Liver (tissue), 3 donors: ENCODE measurements around the gene CIZ1.
"Not testable (repeated sequence)": the region's sequence is repeated elsewhere in the genome, so short reads cannot be mapped to it uniquely, and the experiment has no call there.

Experiments used
- EGR1 ChIP-seq, 2 donors: IDR thresholded peaks; 2 replicates each; pipeline ENCODE4 v1.6.1; 2016 to 2018; ENCODE audit warnings: antibody characterized with exemption in 2 of 2, low read depth in 2 of 2
- FOXA1 ChIP-seq: IDR thresholded peaks from 2 replicates; pipeline ENCODE4 v1.6.1; 2016; ENCODE audit warnings: antibody characterized with exemption
- RAD21 ChIP-seq, 2 donors: IDR thresholded peaks; 2 replicates each; pipeline ENCODE4 v1.6.1; 2016; ENCODE audit warnings: antibody characterized with exemption in 2 of 2, mild to moderate bottlenecking in 2 of 2
- RXRA ChIP-seq, 2 donors: IDR thresholded peaks; 2 replicates each; pipeline ENCODE4 v1.6.1; 2017 to 2018; ENCODE audit warnings: antibody characterized with exemption in 2 of 2, mild to moderate bottlenecking in 1 of 2
- SP1 ChIP-seq: IDR thresholded peaks from 2 replicates; pipeline ENCODE4 v1.6.1; 2018; ENCODE audit warnings: antibody characterized with exemption, mild to moderate bottlenecking
- TAF1 ChIP-seq: conservative IDR thresholded peaks from 2 replicates; pipeline ENCODE4 v1.6.1; 2016; ENCODE audit warnings: antibody characterized with exemption, mild to moderate bottlenecking
- TF ChIP-seq, protein P1 (sequence below): fragments of 150-350 bp; IDR thresholded peaks from 2 replicates; pipeline ENCODE4 v1.5.1; 2017; ENCODE audit warnings: improper control_type of control experiment, low read depth, low read length; ENCODE audit not compliant: missing input control
- TF ChIP-seq, protein P2 (sequence below): IDR thresholded peaks from 2 replicates; pipeline ENCODE4 v1.6.1; 2016; ENCODE audit warnings: antibody characterized with exemption
- TF ChIP-seq, protein P3 (sequence below): IDR thresholded peaks from 2 replicates; pipeline ENCODE4 v1.6.1; 2016; ENCODE audit warnings: antibody characterized with exemption
- TF ChIP-seq, protein P4 (sequence below): IDR thresholded peaks from 2 replicates; pipeline ENCODE4 v1.6.1; 2016; ENCODE audit warnings: antibody characterized with exemption
- TF ChIP-seq, protein P5 (sequence below): IDR thresholded peaks from 2 replicates; pipeline ENCODE4 v1.6.1; 2016; ENCODE audit warnings: antibody characterized with exemption, mild to moderate bottlenecking
- donor health status: healthy.
- donor health status: healthy.

DNA sequence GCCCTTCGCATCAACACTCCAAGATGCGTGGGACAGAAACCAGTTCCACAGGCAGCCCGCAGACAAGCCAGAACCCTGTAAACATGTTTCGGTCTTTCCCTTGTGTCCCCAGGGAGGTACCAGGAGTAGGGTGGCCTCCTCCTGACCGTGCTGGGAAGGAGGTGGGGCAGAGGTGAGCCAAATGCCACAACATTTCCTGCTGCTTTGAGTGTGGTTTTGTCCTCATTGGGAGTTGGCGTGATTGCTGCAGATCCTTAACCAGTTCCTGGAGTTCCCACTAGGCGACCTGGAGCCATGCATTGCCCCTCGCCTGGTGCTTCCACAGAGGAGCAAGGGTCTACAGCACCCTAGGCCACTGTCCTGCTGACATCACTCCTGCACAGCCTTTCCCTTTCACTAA lies 55.8 kb downstream of the CIZ1 start:
- TF ChIP-seq EGR1 (IDR thresholded peaks at IDR 0.05; ENCODE audit: low read depth in 2 of 2); RAD21 (IDR thresholded peaks at IDR 0.05); RXRA (IDR thresholded peaks at IDR 0.05); SP1; TAF1; FOXA1: not testable (repeated sequence)
- TF ChIP-seq, protein P1, sequence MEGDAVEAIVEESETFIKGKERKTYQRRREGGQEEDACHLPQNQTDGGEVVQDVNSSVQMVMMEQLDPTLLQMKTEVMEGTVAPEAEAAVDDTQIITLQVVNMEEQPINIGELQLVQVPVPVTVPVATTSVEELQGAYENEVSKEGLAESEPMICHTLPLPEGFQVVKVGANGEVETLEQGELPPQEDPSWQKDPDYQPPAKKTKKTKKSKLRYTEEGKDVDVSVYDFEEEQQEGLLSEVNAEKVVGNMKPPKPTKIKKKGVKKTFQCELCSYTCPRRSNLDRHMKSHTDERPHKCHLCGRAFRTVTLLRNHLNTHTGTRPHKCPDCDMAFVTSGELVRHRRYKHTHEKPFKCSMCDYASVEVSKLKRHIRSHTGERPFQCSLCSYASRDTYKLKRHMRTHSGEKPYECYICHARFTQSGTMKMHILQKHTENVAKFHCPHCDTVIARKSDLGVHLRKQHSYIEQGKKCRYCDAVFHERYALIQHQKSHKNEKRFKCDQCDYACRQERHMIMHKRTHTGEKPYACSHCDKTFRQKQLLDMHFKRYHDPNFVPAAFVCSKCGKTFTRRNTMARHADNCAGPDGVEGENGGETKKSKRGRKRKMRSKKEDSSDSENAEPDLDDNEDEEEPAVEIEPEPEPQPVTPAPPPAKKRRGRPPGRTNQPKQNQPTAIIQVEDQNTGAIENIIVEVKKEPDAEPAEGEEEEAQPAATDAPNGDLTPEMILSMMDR: not testable (repeated sequence)
- TF ChIP-seq, protein P2, sequence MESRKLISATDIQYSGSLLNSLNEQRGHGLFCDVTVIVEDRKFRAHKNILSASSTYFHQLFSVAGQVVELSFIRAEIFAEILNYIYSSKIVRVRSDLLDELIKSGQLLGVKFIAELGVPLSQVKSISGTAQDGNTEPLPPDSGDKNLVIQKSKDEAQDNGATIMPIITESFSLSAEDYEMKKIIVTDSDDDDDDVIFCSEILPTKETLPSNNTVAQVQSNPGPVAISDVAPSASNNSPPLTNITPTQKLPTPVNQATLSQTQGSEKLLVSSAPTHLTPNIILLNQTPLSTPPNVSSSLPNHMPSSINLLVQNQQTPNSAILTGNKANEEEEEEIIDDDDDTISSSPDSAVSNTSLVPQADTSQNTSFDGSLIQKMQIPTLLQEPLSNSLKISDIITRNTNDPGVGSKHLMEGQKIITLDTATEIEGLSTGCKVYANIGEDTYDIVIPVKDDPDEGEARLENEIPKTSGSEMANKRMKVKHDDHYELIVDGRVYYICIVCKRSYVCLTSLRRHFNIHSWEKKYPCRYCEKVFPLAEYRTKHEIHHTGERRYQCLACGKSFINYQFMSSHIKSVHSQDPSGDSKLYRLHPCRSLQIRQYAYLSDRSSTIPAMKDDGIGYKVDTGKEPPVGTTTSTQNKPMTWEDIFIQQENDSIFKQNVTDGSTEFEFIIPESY: not testable (repeated sequence)
- TF ChIP-seq, protein P3, sequence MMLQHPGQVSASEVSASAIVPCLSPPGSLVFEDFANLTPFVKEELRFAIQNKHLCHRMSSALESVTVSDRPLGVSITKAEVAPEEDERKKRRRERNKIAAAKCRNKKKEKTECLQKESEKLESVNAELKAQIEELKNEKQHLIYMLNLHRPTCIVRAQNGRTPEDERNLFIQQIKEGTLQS: not testable (repeated sequence)
- TF ChIP-seq, protein P4, sequence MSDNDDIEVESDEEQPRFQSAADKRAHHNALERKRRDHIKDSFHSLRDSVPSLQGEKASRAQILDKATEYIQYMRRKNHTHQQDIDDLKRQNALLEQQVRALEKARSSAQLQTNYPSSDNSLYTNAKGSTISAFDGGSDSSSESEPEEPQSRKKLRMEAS: not testable (repeated sequence)
- TF ChIP-seq, protein P5, sequence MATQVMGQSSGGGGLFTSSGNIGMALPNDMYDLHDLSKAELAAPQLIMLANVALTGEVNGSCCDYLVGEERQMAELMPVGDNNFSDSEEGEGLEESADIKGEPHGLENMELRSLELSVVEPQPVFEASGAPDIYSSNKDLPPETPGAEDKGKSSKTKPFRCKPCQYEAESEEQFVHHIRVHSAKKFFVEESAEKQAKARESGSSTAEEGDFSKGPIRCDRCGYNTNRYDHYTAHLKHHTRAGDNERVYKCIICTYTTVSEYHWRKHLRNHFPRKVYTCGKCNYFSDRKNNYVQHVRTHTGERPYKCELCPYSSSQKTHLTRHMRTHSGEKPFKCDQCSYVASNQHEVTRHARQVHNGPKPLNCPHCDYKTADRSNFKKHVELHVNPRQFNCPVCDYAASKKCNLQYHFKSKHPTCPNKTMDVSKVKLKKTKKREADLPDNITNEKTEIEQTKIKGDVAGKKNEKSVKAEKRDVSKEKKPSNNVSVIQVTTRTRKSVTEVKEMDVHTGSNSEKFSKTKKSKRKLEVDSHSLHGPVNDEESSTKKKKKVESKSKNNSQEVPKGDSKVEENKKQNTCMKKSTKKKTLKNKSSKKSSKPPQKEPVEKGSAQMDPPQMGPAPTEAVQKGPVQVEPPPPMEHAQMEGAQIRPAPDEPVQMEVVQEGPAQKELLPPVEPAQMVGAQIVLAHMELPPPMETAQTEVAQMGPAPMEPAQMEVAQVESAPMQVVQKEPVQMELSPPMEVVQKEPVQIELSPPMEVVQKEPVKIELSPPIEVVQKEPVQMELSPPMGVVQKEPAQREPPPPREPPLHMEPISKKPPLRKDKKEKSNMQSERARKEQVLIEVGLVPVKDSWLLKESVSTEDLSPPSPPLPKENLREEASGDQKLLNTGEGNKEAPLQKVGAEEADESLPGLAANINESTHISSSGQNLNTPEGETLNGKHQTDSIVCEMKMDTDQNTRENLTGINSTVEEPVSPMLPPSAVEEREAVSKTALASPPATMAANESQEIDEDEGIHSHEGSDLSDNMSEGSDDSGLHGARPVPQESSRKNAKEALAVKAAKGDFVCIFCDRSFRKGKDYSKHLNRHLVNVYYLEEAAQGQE: not testable (repeated sequence)
